Spleen (tissue), 11 donors: ENCODE results near the gene PVRIG. TPM values are rescaled to one million over a fixed set of nuclear protein-coding genes. Genes with fewer than 3 reads are reported as not detected.
A peak's percentile ranks its signal among the peaks of the same experiment; 100 is the strongest.
"Not testable (repeated sequence)": the region's sequence is repeated elsewhere in the genome, so short reads cannot be mapped to it uniquely, and the experiment has no call there.

Experiments used
- DNase-seq: peaks from one replicate; pipeline ENCODE4 v3.0.0-alpha.2; 2020
- H3K27ac ChIP-seq, 8 donors: fragments of 200-600 bp; sonication (generic) in 7 of 8; 1 replicate in 4 of 8; 2 replicates in 4 of 8; pipeline versions ENCODE4 v1.5.0 to v1.8.0; 2016 to 2021; ENCODE audit warnings: inconsistent platforms in 4 of 8, mild to moderate bottlenecking in 4 of 8, moderate library complexity in 1 of 8
- H3K27me3 ChIP-seq, 7 donors: fragments of 200-600 bp; sonication (generic) in 6 of 7; replicated peaks in 1 of 7; 1 replicate in 4 of 7; 2 replicates in 3 of 7; pipeline versions ENCODE4 v1.5.0 to v1.8.0; 2016 to 2021; ENCODE audit warnings: inconsistent platforms in 3 of 7, mild to moderate bottlenecking in 1 of 7
- H3K36me3 ChIP-seq, 6 donors: fragments of 200-600 bp; sonication (generic) in 5 of 6; 1 replicate in 4 of 6; 2 replicates in 2 of 6; pipeline versions ENCODE4 v1.5.0 to v1.8.0; 2016 to 2021; ENCODE audit warnings: inconsistent platforms in 2 of 6
- H3K4me1 ChIP-seq, 6 donors: fragments of 200-600 bp; sonication (generic) in 5 of 6; 1 replicate in 3 of 6; 2 replicates in 3 of 6; pipeline versions ENCODE4 v1.5.0 to v1.8.0; 2016 to 2021; ENCODE audit warnings: inconsistent platforms in 3 of 6
- H3K4me3 ChIP-seq, 8 donors: fragments of 200-600 bp; sonication (generic) in 7 of 8; 1 replicate in 4 of 8; 2 replicates in 4 of 8; pipeline versions ENCODE4 v1.5.0 to v1.8.0; 2016 to 2021; ENCODE audit warnings: inconsistent platforms in 4 of 8, mild to moderate bottlenecking in 4 of 8, moderate library complexity in 2 of 8
- H3K9me3 ChIP-seq, 8 donors: fragments of 200-600 bp; sonication (generic) in 7 of 8; 1 replicate in 4 of 8; 2 replicates in 4 of 8; pipeline versions ENCODE4 v1.5.0 to v1.8.0; 2016 to 2021; ENCODE audit warnings: inconsistent platforms in 4 of 8
- CTCF ChIP-seq, 11 experiments: fragments of 200-600 bp in 7 of 11; fragments of 450-650 bp in 4 of 11; sonication (generic) in 4 of 11; IDR thresholded peaks in 8 of 11; conservative IDR thresholded peaks in 3 of 11; 1 replicate in 7 of 11; 2 replicates in 4 of 11; pipeline versions ENCODE4 v1.4.0 to v1.8.0; 2016 to 2021; ENCODE audit warnings: antibody characterized with exemption in 11 of 11, inconsistent platforms in 4 of 11, mild to moderate bottlenecking in 1 of 11
- POLR2A ChIP-seq, 3 donors: fragments of 450-650 bp; IDR thresholded peaks; one replicate each; pipeline ENCODE4 v1.5.1; 2017; ENCODE audit warnings: antibody characterized with exemption in 3 of 3, mild to moderate bottlenecking in 1 of 3
- POLR2AphosphoS5 ChIP-seq, 3 donors: sonication (generic); formaldehyde crosslinking; IDR thresholded peaks; one replicate each; pipeline ENCODE4 v1.5.1; 2017; ENCODE audit warnings: antibody characterized with exemption in 3 of 3
- WGBS, 5 donors: extraction: QIAGEN DNeasy Blood & Tissue Kit in 3 of 5; methylation state at CpG; one replicate each; pipeline versions ENCODE4 v1.1.5 to v1.1.7; 2013 to 2018; 5-methylcytosine and 5-hydroxymethylcytosine counted together
- intact Hi-C: fragments of 100-400 bp; cut with DNase I; formaldehyde crosslinking; loops from one replicate; pipeline ENCODE4 v1.15.0; 2023; ENCODE audit warnings: low total_unique reads
- polyA plus RNA-seq, 3 donors: library from polyadenylated mRNA; stranded (reverse); fragments of 200-250 nt; gene quantifications; one replicate each; pipeline ENCODE4 v1.2.1, GENCODE V29; 2013
- total RNA-seq, 7 donors: library from RNA; depleted of rRNA in 3 of 7; stranded (reverse); fragments of >200 nt in 3 of 7; fragmentation: NEBNext Ultra II Directional in 4 of 7; extraction: Animal tissue kit (Norgen Biotek cat#: 25700) in 4 of 7; gene quantifications; one replicate each; pipeline versions ENCODE4 v1.1.0 to v1.2.1, GENCODE V29; 2016 to 2021
- donor health status: healthy with polysubstance abuse.
- donor health status: DM: no; HTN: no; CAD: no; lungs with moderate emphysema.
- donor health status: DM: no; HTN: no; CAD: no.
- donor health status: Bipolar disorder and iron deficiency.
- donor health status: healthy.
- donor health status: DM: no; HTN: no; CAD: no.
- donor health status: DM: yes; HTN: yes; CAD: no.

Gene PVRIG
- total and polyA plus RNA-seq, 10 donors: 20.3 to 58.7 (median 32.1) TPM

- H3K27ac ChIP-seq: no peak overlapping the region
- WGBS, 5 donors: 79 to 89% (median 83%) methylated on average over 10 of the region's 10 CpGs
- no peaks in the 10 kb centered on the region for H3K27me3 ChIP-seq
- H3K4me1 ChIP-seq: peaks cover 0 to 39% (median 18%) of the 10 kb centered on the region in 6 donors
- no peak for TF ChIP-seq POLR2AphosphoS5 (IDR thresholded peaks at IDR 0.05)
- no peak for TF ChIP-seq POLR2A (IDR thresholded peaks at IDR 0.05)
- no peak for TF ChIP-seq CTCF (IDR thresholded peaks at IDR 0.05 in 8 of 11, conservative IDR thresholded peaks at IDR 0.05 in 3 of 11)
- intact Hi-C loops: no loop called here
- H3K36me3 ChIP-seq: peaks cover 0 to 5% (median 0%) of the 10 kb centered on the region in 6 donors
- no peaks in the 10 kb centered on the region for H3K9me3 ChIP-seq
- no peak for DNase-seq
- no peak overlapping the region for H3K4me3 ChIP-seq
Observed at GRCh38 chr7:100266576-100267354, 47.0 kb downstream of the PVRIG start.

GRCh38 chr7:100267648-100268047 is 47.9 kb downstream of the PVRIG start:
- no peak for DNase-seq
- peaks cover 0 to 45% (median 23%) of the 10 kb centered on the region in 6 donors for H3K4me1 ChIP-seq
- H3K4me3 ChIP-seq: no peak overlapping the region
- H3K27me3 ChIP-seq: no peaks in the 10 kb centered on the region
- H3K36me3 ChIP-seq: peaks cover 0 to 5% (median 0%) of the 10 kb centered on the region in 6 donors
- WGBS, 5 donors: 92 to 96% (median 96%) methylated on average over 6 of the region's 6 CpGs
- H3K27ac ChIP-seq: no peak overlapping the region
- no peaks in the 10 kb centered on the region for H3K9me3 ChIP-seq
- TF ChIP-seq POLR2A (IDR thresholded peaks at IDR 0.05) (no peak), POLR2AphosphoS5 (IDR thresholded peaks at IDR 0.05) (no peak), CTCF (IDR thresholded peaks at IDR 0.05 in 8 of 11, conservative IDR thresholded peaks at IDR 0.05 in 3 of 11) (no peak)
- intact Hi-C loops: no loop called here

GRCh38 chr7:100268882-100269281 is 49.1 kb downstream of the PVRIG start:
- DNase-seq, H3K36me3 ChIP-seq, H3K9me3 ChIP-seq, intact Hi-C loops, H3K27ac ChIP-seq, H3K4me3 ChIP-seq, H3K27me3 ChIP-seq: not testable (repeated sequence)
- WGBS, 5 donors: 91 to 95% (median 93%) methylated on average over 10 to 11 of the region's 11 CpGs
- peaks cover 0 to 48% (median 25%) of the 10 kb centered on the region in 6 donors for H3K4me1 ChIP-seq

- not testable (repeated sequence) for H3K4me3 ChIP-seq
Observed at GRCh38 chr7:100269306-100270045, 49.7 kb downstream of the PVRIG start.

GRCh38 chr7:100270046-100270918 is 50.5 kb downstream of the PVRIG start:
- intact Hi-C loops, H3K27me3 ChIP-seq, H3K27ac ChIP-seq, H3K9me3 ChIP-seq, DNase-seq, H3K36me3 ChIP-seq: not testable (repeated sequence)
- WGBS, 5 donors: 64 to 71% (median 66%) methylated on average over 11 to 16 of the region's 23 CpGs
- H3K4me3 ChIP-seq: peak overlapping the region in 2 of 8 donors; percentile 80 to 88
- peaks cover 0 to 48% (median 21%) of the 10 kb centered on the region in 6 donors for H3K4me1 ChIP-seq

More at GRCh38 chr7:100269306-100270045, 49.7 kb downstream of the PVRIG start:
- H3K27ac ChIP-seq, H3K36me3 ChIP-seq, DNase-seq, H3K27me3 ChIP-seq, intact Hi-C loops, H3K9me3 ChIP-seq: not testable (repeated sequence)
- H3K4me1 ChIP-seq: peaks cover 0 to 48% (median 24%) of the 10 kb centered on the region in 6 donors
- WGBS, 5 donors: 80 to 96% (median 92%) methylated on average over 12 to 14 of the region's 14 CpGs
